IMR-90 (cell line): Measurements from ENCODE around the gene ARFGAP2. TPM values are rescaled to one million over a fixed set of nuclear protein-coding genes. Genes with fewer than 3 reads are reported as not detected.

Experiments used
- ATAC-seq: fragments of 200-7000 bp; cut with Tn5 transposase; 2 replicates; pipeline ENCODE4 v1.9.1; 2020; ENCODE audit warnings: low read depth, mild to moderate bottlenecking, moderate library complexity
- BruUV-seq: library from RNA; stranded (reverse); fragments of 400-500 nt; replicated peaks from 2 replicates; lab custom pipeline; 2021; lab: Mats Ljungman, UMichigan
- CTCF ChIA-PET: fragments of 300-600 bp; formaldehyde crosslinking; extraction: SDS; loops from one replicate; lab custom pipeline; 2021; ENCODE audit warnings: antibody characterized with exemption; lab: Yijun Ruan, JAX
- POLR2A ChIA-PET: fragments of 300-600 bp; sonication (Branson Sonifier 250); formaldehyde crosslinking; loops from one replicate; lab custom pipeline; 2022; ENCODE audit warnings: antibody characterized with exemption; ENCODE audit not compliant: unreplicated experiment; lab: Charles Lee
- DNase-seq: peaks from one replicate; pipeline ENCODE4 v3.0.0; 2013
- H2AFZ ChIP-seq: replicated peaks from 2 replicates; pipeline ENCODE3; 2013; ENCODE audit warnings: low read length, mild to moderate bottlenecking; ENCODE audit not compliant: poor library complexity
- H2AK5ac ChIP-seq: 2 replicates; pipeline ENCODE4 v1.6.1; 2013; ENCODE audit warnings: low read depth, low read length, inconsistent platforms
- H2AK9ac ChIP-seq: replicated peaks from 2 replicates; pipeline ENCODE3; 2013; ENCODE audit warnings: mild to moderate bottlenecking, low read depth, low read length, moderate library complexity; ENCODE audit not compliant: poor library complexity
- H2BK120ac ChIP-seq: 2 replicates; pipeline ENCODE4 v1.6.1; 2013; ENCODE audit warnings: low read depth, low read length, inconsistent platforms
- H2BK15ac ChIP-seq: 3 replicates; pipeline ENCODE4 v1.6.1; 2013; ENCODE audit warnings: low read depth, low read length, inconsistent platforms
- H2BK20ac ChIP-seq: 2 replicates; pipeline ENCODE4 v1.6.1; 2013; ENCODE audit warnings: low read depth, mild to moderate bottlenecking, inconsistent platforms, low read length, moderate library complexity
- H2BK5ac ChIP-seq: 2 replicates; pipeline ENCODE4 v1.6.1; 2013; ENCODE audit warnings: mild to moderate bottlenecking, low read depth, low read length, inconsistent platforms; ENCODE audit not compliant: poor library complexity, severe bottlenecking
- H3K14ac ChIP-seq: replicated peaks from 2 replicates; pipeline ENCODE4 v1.6.1; 2013; ENCODE audit warnings: low read depth, low read length, inconsistent platforms
- H3K18ac ChIP-seq: 2 replicates; pipeline ENCODE4 v1.6.1; 2013; ENCODE audit warnings: low read depth, low read length, control low read depth
- H3K23ac ChIP-seq: 2 replicates; pipeline ENCODE4 v1.6.1; 2013; ENCODE audit warnings: low read depth, low read length, inconsistent platforms
- H3K27ac ChIP-seq: 2 replicates; pipeline ENCODE4 v1.5.1; 2013; ENCODE audit warnings: mild to moderate bottlenecking, control low read depth, low read length; ENCODE audit not compliant: insufficient read depth
- H3K27me3 ChIP-seq: 2 replicates; pipeline ENCODE4 v1.6.1; 2013; ENCODE audit warnings: low read length; ENCODE audit not compliant: control insufficient read depth, insufficient read depth
- H3K36me3 ChIP-seq: 2 replicates; pipeline ENCODE4 v1.6.1; 2013; ENCODE audit warnings: low read length, mixed read lengths; ENCODE audit not compliant: control insufficient read depth, insufficient read depth
- H3K4ac ChIP-seq: 2 replicates; pipeline ENCODE4 v1.6.1; 2013; ENCODE audit warnings: low read depth, low read length, inconsistent platforms
- H3K4me1 ChIP-seq: 2 replicates; pipeline ENCODE4 v1.6.1; 2013; ENCODE audit warnings: low read length, mixed read lengths; ENCODE audit not compliant: control insufficient read depth, insufficient read depth
- H3K4me2 ChIP-seq: 2 replicates; pipeline ENCODE4 v1.6.1; 2013; ENCODE audit warnings: low read depth, mild to moderate bottlenecking, control low read depth, low read length, moderate library complexity
- H3K4me3 ChIP-seq: 2 replicates; pipeline ENCODE4 v1.5.1; 2013; ENCODE audit warnings: low read depth, mild to moderate bottlenecking, control low read depth, low read length, moderate library complexity; ENCODE audit not compliant: insufficient read depth
- H3K56ac ChIP-seq: 2 replicates; pipeline ENCODE4 v1.6.1; 2013; ENCODE audit warnings: low read length, inconsistent platforms; ENCODE audit not compliant: insufficient read depth; ENCODE audit errors: extremely low read depth
- H3K79me1 ChIP-seq, 2 experiments: 2 replicates each; pipeline ENCODE4 v1.6.1; 2013; ENCODE audit warnings: low read length in 2 of 2, inconsistent platforms in 1 of 2, low read depth in 1 of 2
- H3K9ac ChIP-seq: 2 replicates; pipeline ENCODE4 v1.6.1; 2013; ENCODE audit warnings: low read depth, low read length, control low read depth
- H3K9me1 ChIP-seq: 2 replicates; pipeline ENCODE4 v1.6.1; 2013; ENCODE audit warnings: low read length, inconsistent platforms; ENCODE audit not compliant: insufficient read depth
- H3K9me3 ChIP-seq: 2 replicates; pipeline ENCODE4 v1.6.1; 2013; ENCODE audit warnings: low read length; ENCODE audit not compliant: control insufficient read depth, insufficient read depth
- H4K20me1 ChIP-seq: 2 replicates; pipeline ENCODE4 v1.6.1; 2013; ENCODE audit warnings: low read length, inconsistent platforms; ENCODE audit not compliant: insufficient read depth
- H4K5ac ChIP-seq: 2 replicates; pipeline ENCODE4 v1.6.1; 2013; ENCODE audit warnings: mild to moderate bottlenecking, low read depth, low read length, control low read depth
- H4K8ac ChIP-seq, 2 experiments: 2 replicates each; pipeline ENCODE4 v1.6.1; 2013; ENCODE audit warnings: low read depth in 2 of 2, low read length in 2 of 2, control low read depth in 1 of 2, inconsistent platforms in 1 of 2
- H4K91ac ChIP-seq: 2 replicates; pipeline ENCODE4 v1.6.1; 2013; ENCODE audit warnings: low read depth, low read length, inconsistent platforms; ENCODE audit not compliant: insufficient read depth
- CEBPB ChIP-seq: IDR thresholded peaks from 2 replicates; pipeline ENCODE4 v1.6.1; 2012; ENCODE audit warnings: low read depth, low read length, improper control_type of control experiment
- CHD1 ChIP-seq: IDR thresholded peaks from 2 replicates; pipeline ENCODE4 v1.6.1; 2012; ENCODE audit warnings: low read depth, low read length, improper control_type of control experiment
- ELK1 ChIP-seq: fragments of 150-350 bp; IDR thresholded peaks from 2 replicates; pipeline ENCODE4 v1.6.1; 2016; ENCODE audit warnings: low read depth, mild to moderate bottlenecking, low read length, moderate library complexity, borderline replicate concordance
- MAFK ChIP-seq: IDR thresholded peaks from 2 replicates; pipeline ENCODE4 v1.6.1; 2012; ENCODE audit warnings: low read depth, low read length, improper control_type of control experiment
- MAZ ChIP-seq: IDR thresholded peaks from 2 replicates; pipeline ENCODE4 v1.6.1; 2012; ENCODE audit warnings: low read depth, mild to moderate bottlenecking, low read length, improper control_type of control experiment, moderate library complexity, borderline replicate concordance
- MXI1 ChIP-seq: IDR thresholded peaks from 2 replicates; pipeline ENCODE4 v1.6.1; 2012; ENCODE audit warnings: low read depth, mild to moderate bottlenecking, low read length, moderate library complexity, borderline replicate concordance
- NFE2L2 ChIP-seq: fragments of 150-350 bp; IDR thresholded peaks from 2 replicates; pipeline ENCODE4 v1.6.1; 2016; ENCODE audit warnings: low read depth, mild to moderate bottlenecking, low read length
- POLR2A ChIP-seq: IDR thresholded peaks from 2 replicates; pipeline ENCODE4 v1.6.1; 2012; ENCODE audit warnings: mild to moderate bottlenecking, low read depth, low read length
- RAD21 ChIP-seq: IDR thresholded peaks from 2 replicates; pipeline ENCODE4 v1.6.1; 2012; ENCODE audit warnings: low read length, improper control_type of control experiment
- RCOR1 ChIP-seq: IDR thresholded peaks from 2 replicates; pipeline ENCODE4 v1.6.1; 2012; ENCODE audit warnings: mild to moderate bottlenecking, low read length, improper control_type of control experiment; ENCODE audit not compliant: insufficient replicate concordance
- RFX5 ChIP-seq: IDR thresholded peaks from 2 replicates; pipeline ENCODE4 v1.8.0; 2012; ENCODE audit warnings: low read depth, mild to moderate bottlenecking, low read length, moderate library complexity
- SMC3 ChIP-seq: fragments of 150-350 bp; IDR thresholded peaks from 2 replicates; pipeline ENCODE4 v1.6.1; 2016; ENCODE audit warnings: low read depth, mild to moderate bottlenecking, antibody characterized with exemption, low read length, moderate library complexity
- USF2 ChIP-seq: fragments of 150-350 bp; IDR thresholded peaks from 2 replicates; pipeline ENCODE4 v1.6.1; 2017; ENCODE audit warnings: mild to moderate bottlenecking, antibody characterized with exemption, low read length, low read depth
- WGBS, 2 experiments: methylation state at CpG; one replicate each; pipeline versions ENCODE4 v1.1.5 to v1.1.7; 2013; ENCODE audit warnings: missing lambda C conversion rate in 2 of 2; ENCODE audit not compliant: insufficient read length in 1 of 2; ENCODE audit errors: extremely low coverage in 2 of 2; 5-methylcytosine and 5-hydroxymethylcytosine counted together
- dilution Hi-C: fragments of 300-500 bp; cut with HindIII; formaldehyde crosslinking; loops from one replicate; pipeline ENCODE4 v1.14.3; 2018; ENCODE audit warnings: low sequenced_read_pairs; ENCODE audit not compliant: unreplicated experiment
- in situ Hi-C: fragments of 300-500 bp; cut with MboI; formaldehyde crosslinking; loops from 3 replicates; pipeline ENCODE4 v1.14.3; 2019; ENCODE audit warnings: low sequenced_read_pairs, inconsistent platforms, mixed read lengths
- intact Hi-C: fragments of 100-400 bp; cut with micrococcal nuclease; formaldehyde crosslinking; loops from 2 replicates; pipeline ENCODE4 v1.10.0; 2022
- polyA plus RNA-seq, 3 experiments: library from polyadenylated mRNA; depleted of rRNA; stranded (reverse); fragments of >200 nt; gene quantifications; 2 replicates each; pipeline ENCODE4 v1.2.3, GENCODE V29; 2012; ENCODE audit warnings: low replicate concordance in 1 of 3
- total RNA-seq: library from RNA; depleted of rRNA; stranded (reverse); fragments of >200 nt; gene quantifications from 2 replicates; pipeline ENCODE4 v1.2.3, GENCODE V29; 2012

Gene ARFGAP2
- total and polyA plus RNA-seq, 2 of the 4 experiments (the other 2 are of a cell fraction) = 54.7 to 87.8 TPM

GRCh38 chr11:47171061-47171838 lies 5.4 kb downstream of the ARFGAP2 start:
- H3K27me3 ChIP-seq = no peaks in the 10 kb centered on the region
- no TSS peak for BruUV-seq
- no peak overlapping the region for H3K56ac ChIP-seq
- H2BK20ac ChIP-seq = no peak overlapping the region
- no peak overlapping the region for H2AFZ ChIP-seq
- in situ Hi-C loops = no loop called here
- H3K14ac ChIP-seq = no peak overlapping the region
- peaks cover 67% of the 10 kb centered on the region for H3K36me3 ChIP-seq
- no peak overlapping the region for H4K5ac ChIP-seq
- H3K4ac ChIP-seq = no peak overlapping the region
- POLR2A ChIA-PET = no interaction called here
- 0 out of 2 replicates have a peak, but pooled peaks cover 3% of the 10 kb centered on the region for H3K9me1 ChIP-seq
- no peaks in the 10 kb centered on the region for H3K9me3 ChIP-seq
- peaks cover 3% of the 10 kb centered on the region for H3K4me1 ChIP-seq
- H3K4me2 ChIP-seq = no peak overlapping the region
- dilution Hi-C loops = no loop called here
- H3K9ac ChIP-seq = no peak overlapping the region
- no peak overlapping the region for H4K8ac ChIP-seq
- H2AK9ac ChIP-seq = no peak overlapping the region
- peaks cover 23 to 88% of the 10 kb centered on the region in 2 experiments for H3K79me1 ChIP-seq
- no peak overlapping the region for H3K23ac ChIP-seq
- H3K27ac ChIP-seq = no peak overlapping the region
- H4K91ac ChIP-seq = no peak overlapping the region
- H3K4me3 ChIP-seq = no peak overlapping the region
- H4K20me1 ChIP-seq = peaks cover 45% of the 10 kb centered on the region
- CTCF ChIA-PET = no interaction called here
- H2AK5ac ChIP-seq = no peak overlapping the region
- WGBS, 2 experiments = 96% methylated on average over 11 of the region's 16 CpGs; no CpG with 5 or more reads in 1 of the 2 experiments
- no peak overlapping the region for H2BK120ac ChIP-seq
- H2BK15ac ChIP-seq = no peak overlapping the region
- H3K18ac ChIP-seq = no peak overlapping the region
- intact Hi-C loops = no loop called here
- TF ChIP-seq SMC3 (no peak), RFX5 (no peak), POLR2A (no peak), NFE2L2 (no peak), MAZ (no peak), CHD1 (no peak), USF2 (no peak), CEBPB (no peak), MXI1 (no peak), ELK1 (no peak), RAD21 (no peak), MAFK (no peak), RCOR1 (no peak)
- ATAC-seq (no peak), DNase-seq (no peak)
- H2BK5ac ChIP-seq = no peak overlapping the region
